GM18861 (cell line): ENCODE measurements around the gene PIANP.
"Not testable (repeated sequence)": the region's sequence is repeated elsewhere in the genome, so short reads cannot be mapped to it uniquely, and the experiment has no call there.

Source experiments
- ATAC-seq: cut with Tn5 transposase; IDR thresholded peaks from one replicate; pipeline ENCODE4 v1.9.1; 2021; ENCODE audit not compliant: unreplicated experiment

The PIANP gene

GRCh38 chr12:6700646-6701051, at the start of gene PIANP:
Gene PIANP, minus strand, starts transcription at chr12:6700815. Its CDS starts 2,754 bp downstream, at chr12:6698061.
- ATAC-seq: no peak

GRCh38 chr12:6748761-6749160, 48.1 kb upstream of the PIANP start:
- no peak for ATAC-seq

DNA sequence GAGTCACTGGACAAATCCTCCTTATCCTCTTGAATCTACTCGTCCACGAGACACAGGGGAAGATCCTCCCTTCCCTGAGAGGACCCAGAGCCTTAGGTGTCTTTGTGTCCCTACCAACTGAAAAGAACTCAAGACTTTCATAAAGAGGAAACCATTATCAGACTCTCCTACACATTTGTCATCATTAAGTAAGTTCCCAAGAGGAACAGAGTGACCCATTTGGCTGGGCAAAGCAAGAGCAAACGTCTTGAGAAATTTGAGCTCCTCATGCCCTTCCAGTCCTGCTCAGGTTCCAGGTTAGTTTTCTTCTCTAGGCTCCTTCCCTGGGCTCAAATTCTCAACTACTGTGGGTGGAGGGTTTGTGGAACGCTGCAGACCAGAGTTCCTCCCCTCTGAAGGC, 46.6 kb upstream of the PIANP start:
- no peak for ATAC-seq

DNA sequence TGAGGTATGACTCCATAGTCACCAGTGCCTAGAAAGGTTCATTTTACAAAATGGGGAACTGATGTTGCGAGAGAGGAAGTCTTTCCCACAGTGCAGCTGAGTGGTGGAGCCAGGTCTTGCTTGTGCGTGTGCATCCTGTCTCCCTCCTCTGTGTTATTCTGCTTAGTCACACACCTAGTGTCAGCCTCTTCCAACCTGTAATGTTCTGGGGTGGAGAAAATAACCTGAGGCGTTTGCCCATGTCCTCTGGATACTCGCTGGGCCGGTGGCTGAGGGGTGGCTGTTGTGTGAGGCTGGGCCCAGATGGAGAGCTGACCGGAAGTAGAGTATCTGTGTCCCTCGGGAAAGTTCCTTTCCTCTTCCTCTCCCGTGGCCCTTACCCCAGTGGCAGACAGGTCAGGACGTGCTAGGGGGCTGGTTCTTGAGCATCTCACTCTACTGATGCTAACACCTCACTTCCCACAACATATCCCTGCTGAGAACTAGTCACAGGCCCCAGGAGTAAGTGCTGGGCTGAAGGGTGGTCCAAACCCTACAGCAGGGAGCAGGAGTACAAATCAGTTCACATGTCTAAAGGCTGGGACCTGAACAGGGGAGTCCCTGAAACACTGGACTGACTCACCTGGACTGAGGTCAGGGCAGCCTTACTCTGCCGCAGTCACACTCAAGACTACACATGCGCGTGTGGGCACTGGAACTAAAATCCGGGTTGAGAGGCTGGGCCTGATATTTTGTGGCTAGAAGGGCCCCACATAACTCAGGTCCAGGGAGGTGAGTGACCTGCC, 45.3 kb upstream of the PIANP start:
- no peak for ATAC-seq

DNA sequence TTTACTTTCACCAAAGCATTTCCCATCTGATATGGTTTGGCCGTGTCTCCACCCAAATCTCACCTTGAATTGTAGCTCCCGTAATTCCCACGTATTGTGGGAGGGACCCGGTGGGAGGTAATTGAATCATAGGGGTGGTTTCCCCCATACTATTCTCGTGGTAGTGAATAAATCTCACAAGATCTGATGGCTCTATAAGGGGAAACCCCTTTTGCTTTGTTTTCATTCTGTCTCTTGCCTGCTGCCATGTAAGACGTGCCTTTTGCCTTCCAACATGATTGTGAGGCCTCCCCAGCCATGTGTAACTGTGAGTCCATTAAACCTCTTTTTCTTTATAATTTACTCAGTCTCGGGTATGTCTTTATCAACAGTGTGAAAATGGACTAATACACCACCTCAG, 42.7 kb upstream of the PIANP start:
- ATAC-seq: not testable (repeated sequence)

- no peak for ATAC-seq
Observed at GRCh38 chr12:6742834-6743233, 42.2 kb upstream of the PIANP start.

DNA sequence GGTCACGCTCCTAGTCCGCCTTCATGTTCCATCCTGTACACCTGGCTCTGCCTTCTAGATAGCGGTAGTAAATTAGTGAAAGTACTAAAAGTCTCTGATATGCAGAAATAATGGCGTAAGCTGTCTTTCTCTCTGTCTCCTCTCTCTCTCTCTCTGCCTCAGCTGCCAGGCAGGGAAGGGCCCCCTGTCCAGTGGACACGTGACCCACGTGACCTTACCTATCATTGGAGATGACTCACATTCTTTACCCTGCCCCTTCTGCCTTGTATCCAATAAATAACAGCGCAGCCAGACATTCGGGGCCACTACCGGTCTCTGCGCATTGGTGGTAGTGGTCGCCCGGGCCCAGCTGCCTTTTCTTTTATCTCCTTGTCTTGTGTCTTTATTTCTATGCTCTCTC, 41.5 kb upstream of the PIANP start:
- not testable (repeated sequence) for ATAC-seq

GRCh38 chr12:6736754-6737153, 36.1 kb upstream of the PIANP start:
- no peak for ATAC-seq

DNA sequence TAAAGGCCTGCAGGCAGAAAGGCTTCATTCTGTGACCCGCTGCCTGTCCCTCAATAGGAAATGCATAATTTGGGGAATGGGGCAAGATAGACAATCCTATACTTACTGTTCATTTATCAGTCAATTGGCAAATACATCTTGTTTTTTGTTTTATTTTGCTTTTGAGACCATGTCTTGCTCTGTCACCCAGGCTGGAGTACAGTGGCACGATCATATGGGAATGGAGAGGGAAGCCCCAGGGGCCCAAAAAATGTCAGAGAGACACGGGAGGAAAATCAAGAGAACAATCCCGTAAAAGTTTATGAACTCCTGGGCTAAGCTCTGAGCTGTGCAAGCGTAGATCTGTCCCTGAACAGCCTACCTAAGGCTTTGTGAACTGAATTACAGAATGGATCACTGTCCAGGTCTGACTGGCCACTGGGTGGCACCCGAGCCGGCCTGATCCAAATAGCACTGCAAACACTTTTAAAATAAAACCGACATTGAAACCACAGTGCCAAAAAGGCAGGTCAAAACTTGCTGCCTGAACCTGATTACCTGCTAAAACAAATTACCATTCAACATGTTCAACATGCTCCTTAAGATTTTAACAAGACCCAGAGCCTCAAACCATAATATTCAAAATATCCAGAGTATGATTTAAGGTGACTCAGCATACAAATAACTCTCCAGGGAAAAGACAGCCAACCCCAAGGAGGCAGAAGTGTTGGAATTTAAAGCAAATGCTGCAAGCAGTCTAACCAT, 35.0 kb upstream of the PIANP start:
- no peak for ATAC-seq

- no peak for ATAC-seq
Observed at GRCh38 chr12:6734506-6735387, 34.1 kb upstream of the PIANP start.

GRCh38 chr12:6730169-6730568, 29.6 kb upstream of the PIANP start:
- no peak for ATAC-seq

- ATAC-seq: no peak
Observed at GRCh38 chr12:6729186-6729585, 28.6 kb upstream of the PIANP start.

DNA sequence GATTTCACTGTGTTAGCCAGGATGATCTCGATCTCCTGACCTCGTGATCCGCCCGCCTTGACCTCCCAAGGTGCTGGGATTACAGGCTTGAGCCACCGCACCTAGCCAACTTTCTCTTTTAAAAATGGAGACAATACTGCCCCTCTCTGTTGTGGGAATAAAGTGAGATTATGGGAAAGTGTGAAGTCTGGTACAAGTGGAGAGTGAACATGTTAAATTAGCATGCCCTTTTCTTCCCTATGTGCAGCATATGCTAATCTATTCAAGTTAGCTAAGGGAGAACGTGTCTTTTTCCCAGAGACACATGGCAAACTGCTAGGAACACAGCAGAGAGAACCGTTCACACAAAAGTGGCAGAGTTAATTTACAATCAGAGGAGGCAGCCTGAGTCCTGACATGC, 24.7 kb upstream of the PIANP start:
- ATAC-seq: no peak

DNA sequence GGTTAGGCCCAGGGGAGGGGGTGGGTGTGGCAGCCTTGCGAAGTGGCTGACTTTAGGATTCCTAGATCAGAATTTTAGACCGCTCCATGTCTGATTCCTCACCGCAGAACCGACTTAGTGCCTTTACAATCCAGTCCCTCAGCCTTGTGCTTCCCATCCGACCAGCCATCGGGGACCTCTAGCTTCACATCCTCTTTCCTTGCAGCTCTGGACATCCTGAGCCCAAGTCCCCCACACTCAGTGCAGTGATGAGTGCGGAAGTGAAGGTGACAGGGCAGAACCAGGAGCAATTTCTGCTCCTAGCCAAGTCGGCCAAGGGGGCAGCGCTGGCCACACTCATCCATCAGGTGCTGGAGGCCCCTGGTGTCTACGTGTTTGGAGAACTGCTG, 23.8 kb upstream of the PIANP start:
- peak; percentile 17 for ATAC-seq

- peak; percentile 85 for ATAC-seq
Observed at GRCh38 chr12:6723607-6724408, 23.2 kb upstream of the PIANP start, which contains the start of gene COPS7A. Gene COPS7A, plus strand, starts transcription at chr12:6724046. Its CDS starts 611 bp downstream, at chr12:6724657.

- no peak for ATAC-seq
Observed at GRCh38 chr12:6722863-6723262, 22.2 kb upstream of the PIANP start.

- ATAC-seq: no peak
Observed at GRCh38 chr12:6716874-6717437, 16.3 kb upstream of the PIANP start.

GRCh38 chr12:6716031-6716873, 15.6 kb upstream of the PIANP start:
- ATAC-seq: not testable (repeated sequence)

GRCh38 chr12:6708960-6709394, 8.4 kb upstream of the PIANP start:
- ATAC-seq: no peak
